ENCODE data around the gene SLC20A1. TPM values are rescaled to one million over a fixed set of nuclear protein-coding genes. Genes with fewer than 3 reads are reported as not detected.
"Not testable (repeated sequence)": the region's sequence is repeated elsewhere in the genome, so short reads cannot be mapped to it uniquely, and the experiment has no call there.

Gene SLC20A1
- polyA plus RNA-seq (ENCODE audit: insufficient read length in 3 of 3): 10 to 100 TPM; 36.1 to 41.8 (median 40.9) TPM

- peak; percentile 62 to 79 (median 78) for DNase-seq (ENCODE audit: low read depth in 3 of 3, low spot score in 2 of 3)
Measured at GRCh38 chr2:112645310-112646101, at the start of gene SLC20A1. TSS of gene SLC20A1 (plus strand) at chr2:112645939. CDS start at chr2:112646829, 890 bp downstream.

GRCh38 chr2:112597537-112598322, 48.0 kb upstream of the SLC20A1 start:
- DNase-seq (ENCODE audit: low read depth in 3 of 3, low spot score in 2 of 3): no peak

- no peak for DNase-seq (ENCODE audit: low read depth in 3 of 3, low spot score in 2 of 3)
Measured at GRCh38 chr2:112600634-112601033, 45.1 kb upstream of the SLC20A1 start.

- no peak for DNase-seq (ENCODE audit: low read depth in 3 of 3, low spot score in 2 of 3)
Measured at GRCh38 chr2:112601754-112602153, 44.0 kb upstream of the SLC20A1 start.

- no peak for DNase-seq (ENCODE audit: low read depth in 3 of 3, low spot score in 2 of 3)
Measured at GRCh38 chr2:112602917-112603316, 42.8 kb upstream of the SLC20A1 start.

- no peak for DNase-seq (ENCODE audit: low read depth in 3 of 3, low spot score in 2 of 3)
Measured at GRCh38 chr2:112603731-112604130, 42.0 kb upstream of the SLC20A1 start.

- DNase-seq (ENCODE audit: low read depth in 3 of 3, low spot score in 2 of 3): no peak
Measured at GRCh38 chr2:112604952-112605351, 40.8 kb upstream of the SLC20A1 start.

- no peak for DNase-seq (ENCODE audit: low read depth in 3 of 3, low spot score in 2 of 3)
Measured at GRCh38 chr2:112605926-112606325, 39.8 kb upstream of the SLC20A1 start.

GRCh38 chr2:112606547-112606946, 39.2 kb upstream of the SLC20A1 start:
- no peak for DNase-seq (ENCODE audit: low read depth in 3 of 3, low spot score in 2 of 3)

GRCh38 chr2:112607680-112608438, 37.9 kb upstream of the SLC20A1 start:
- no peak for DNase-seq (ENCODE audit: low read depth in 3 of 3, low spot score in 2 of 3)

- not testable (repeated sequence) for DNase-seq (ENCODE audit: low read depth in 3 of 3, low spot score in 2 of 3)
Measured at GRCh38 chr2:112609320-112609719, 36.4 kb upstream of the SLC20A1 start.

GRCh38 chr2:112612283-112612682, 33.5 kb upstream of the SLC20A1 start:
- not testable (repeated sequence) for DNase-seq (ENCODE audit: low read depth in 3 of 3, low spot score in 2 of 3)

GRCh38 chr2:112614201-112614840, 31.4 kb upstream of the SLC20A1 start:
- DNase-seq (ENCODE audit: low read depth in 3 of 3, low spot score in 2 of 3): no peak

GRCh38 chr2:112615051-112615450, 30.7 kb upstream of the SLC20A1 start:
- no peak for DNase-seq (ENCODE audit: low read depth in 3 of 3, low spot score in 2 of 3)

- not testable (repeated sequence) for DNase-seq (ENCODE audit: low read depth in 3 of 3, low spot score in 2 of 3)
Measured at GRCh38 chr2:112615798-112616197, 29.9 kb upstream of the SLC20A1 start.

- DNase-seq (ENCODE audit: low read depth in 3 of 3, low spot score in 2 of 3): no peak
Measured at GRCh38 chr2:112618383-112618782, 27.4 kb upstream of the SLC20A1 start.

GRCh38 chr2:112621790-112622527, 23.8 kb upstream of the SLC20A1 start:
- no peak for DNase-seq (ENCODE audit: low read depth in 3 of 3, low spot score in 2 of 3)

- no peak for DNase-seq (ENCODE audit: low read depth in 3 of 3, low spot score in 2 of 3)
Measured at GRCh38 chr2:112622528-112622849, 23.2 kb upstream of the SLC20A1 start.

GRCh38 chr2:112623913-112624777, 21.6 kb upstream of the SLC20A1 start:
- DNase-seq (ENCODE audit: low read depth in 3 of 3, low spot score in 2 of 3): no peak
